Endothelial cell of umbilical vein (primary cell): Measurements from ENCODE around the gene MAP6.

Experiments
- GATA2 ChIP-seq: IDR thresholded peaks from 2 replicates; pipeline ENCODE4 v1.7.0; 2011; ENCODE audit warnings: low read depth, mild to moderate bottlenecking, moderate library complexity, mixed read lengths, low read length; ENCODE audit not compliant: insufficient read length, insufficient read depth
- POLR2AphosphoS5 ChIP-seq: IDR thresholded peaks from 2 replicates; pipeline ENCODE4 v1.6.1; 2012; ENCODE audit warnings: low read depth, mild to moderate bottlenecking, control low read depth, low read length, moderate library complexity; ENCODE audit not compliant: insufficient read depth
- TF ChIP-seq, protein P1 (sequence below), 2 donors: IDR thresholded peaks; 1 replicate in 1 of 2; 2 replicates in 1 of 2; pipeline ENCODE4 v1.5.1; 2011; ENCODE audit warnings: low read length in 2 of 2, mild to moderate bottlenecking in 2 of 2, moderate library complexity in 2 of 2, control low read depth in 1 of 2, inconsistent platforms in 1 of 2, low read depth in 1 of 2; ENCODE audit not compliant: insufficient read depth in 1 of 2; ENCODE audit errors: extremely low read depth in 1 of 2

DNA sequence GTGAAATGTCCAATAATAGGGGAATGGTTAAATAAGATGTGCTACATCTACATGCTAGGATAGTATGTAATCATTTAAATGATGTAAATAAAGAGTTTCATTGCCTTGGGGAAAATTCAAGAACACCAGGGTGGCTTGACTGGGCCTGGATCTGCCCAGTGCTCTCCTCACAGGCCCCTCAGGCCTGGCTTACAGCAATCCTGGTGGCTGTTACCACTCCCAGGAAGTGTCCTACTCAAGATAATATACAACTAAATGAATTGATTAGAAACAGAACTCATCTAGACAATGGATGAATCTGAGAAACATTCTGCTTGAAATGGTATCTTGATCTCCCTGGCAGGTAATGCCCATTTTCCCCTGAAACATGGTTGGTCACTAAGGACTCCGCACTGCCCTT is 30.8 kb downstream of the MAP6 start:
- TF ChIP-seq, protein P1, sequence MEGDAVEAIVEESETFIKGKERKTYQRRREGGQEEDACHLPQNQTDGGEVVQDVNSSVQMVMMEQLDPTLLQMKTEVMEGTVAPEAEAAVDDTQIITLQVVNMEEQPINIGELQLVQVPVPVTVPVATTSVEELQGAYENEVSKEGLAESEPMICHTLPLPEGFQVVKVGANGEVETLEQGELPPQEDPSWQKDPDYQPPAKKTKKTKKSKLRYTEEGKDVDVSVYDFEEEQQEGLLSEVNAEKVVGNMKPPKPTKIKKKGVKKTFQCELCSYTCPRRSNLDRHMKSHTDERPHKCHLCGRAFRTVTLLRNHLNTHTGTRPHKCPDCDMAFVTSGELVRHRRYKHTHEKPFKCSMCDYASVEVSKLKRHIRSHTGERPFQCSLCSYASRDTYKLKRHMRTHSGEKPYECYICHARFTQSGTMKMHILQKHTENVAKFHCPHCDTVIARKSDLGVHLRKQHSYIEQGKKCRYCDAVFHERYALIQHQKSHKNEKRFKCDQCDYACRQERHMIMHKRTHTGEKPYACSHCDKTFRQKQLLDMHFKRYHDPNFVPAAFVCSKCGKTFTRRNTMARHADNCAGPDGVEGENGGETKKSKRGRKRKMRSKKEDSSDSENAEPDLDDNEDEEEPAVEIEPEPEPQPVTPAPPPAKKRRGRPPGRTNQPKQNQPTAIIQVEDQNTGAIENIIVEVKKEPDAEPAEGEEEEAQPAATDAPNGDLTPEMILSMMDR (IDR thresholded peaks at IDR 0.05; ENCODE audit: extremely low read depth in 1 of 2, insufficient read depth in 1 of 2, low read depth in 1 of 2, low read length in 2 of 2), result no peak
- no peak for TF ChIP-seq POLR2AphosphoS5
- TF ChIP-seq GATA2, result no peak
